Activated CD4-positive, alpha-beta T cell treated with anti-CD3 and anti-CD28 coated beads for 1 hour (primary cell): ENCODE data around the gene PIK3R5.

ENCODE experiments used
- DNase-seq: peaks from one replicate; pipeline ENCODE4 v3.0.0-alpha.2; 2020

The PIK3R5 gene

DNA sequence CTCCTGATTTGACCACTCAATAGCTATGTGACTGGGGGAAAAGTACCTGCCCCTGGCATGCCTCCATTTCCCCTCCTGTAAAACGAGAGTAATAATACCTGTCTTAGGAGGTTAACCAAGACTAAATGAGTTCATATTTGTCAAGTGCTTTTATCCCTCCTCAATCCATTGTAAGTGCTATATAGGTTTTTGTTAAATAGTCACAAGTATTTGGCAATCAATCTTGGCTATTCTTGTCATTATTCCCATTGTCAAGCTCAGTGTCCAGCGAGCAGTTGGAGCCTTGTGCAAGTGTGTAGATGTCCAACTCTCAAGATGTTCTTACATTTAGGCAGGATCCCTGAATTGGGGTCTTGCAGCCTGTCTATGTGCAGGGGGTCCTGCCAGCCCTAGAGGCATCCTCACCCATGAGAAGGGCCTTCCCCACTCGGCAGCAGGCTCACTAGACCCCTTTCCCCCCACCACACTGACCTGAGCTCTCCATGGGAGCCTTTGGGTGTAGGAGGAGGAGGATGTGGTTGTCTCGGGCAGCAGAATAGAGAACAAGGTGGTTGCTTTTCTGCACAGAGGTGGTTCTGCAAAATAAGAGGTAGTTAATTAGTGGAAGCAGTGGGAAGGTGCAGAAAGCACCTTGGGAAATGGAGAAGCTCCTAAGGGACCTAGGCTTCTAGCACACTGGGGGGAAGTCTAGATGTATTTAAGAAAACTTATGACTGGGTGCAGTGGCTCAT, 116.0 kb downstream of the PIK3R5 start:
- no peak for DNase-seq

DNA sequence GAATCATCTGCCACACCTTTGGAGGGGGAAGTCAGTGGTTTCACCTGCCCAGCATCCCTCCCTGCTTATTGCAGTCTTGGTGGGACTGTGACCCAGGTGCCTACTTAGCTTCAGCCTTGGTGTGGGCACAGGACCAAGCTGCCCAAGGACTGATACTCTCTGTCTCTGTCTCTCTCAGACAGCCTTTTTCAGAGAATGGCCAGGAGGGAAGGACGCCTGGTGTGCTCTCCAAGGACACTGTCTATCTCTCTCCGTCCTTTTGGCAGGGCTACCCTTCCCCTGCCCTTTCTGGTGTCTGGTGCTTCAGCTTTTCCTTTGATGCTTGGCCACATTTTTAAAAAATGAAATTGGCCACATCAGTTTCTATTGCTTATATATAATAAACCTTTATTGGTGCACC, 117.6 kb downstream of the PIK3R5 start:
- DNase-seq = no peak

- DNase-seq = no peak
Measured at GRCh38 chr17:8846768-8847211, 118.7 kb downstream of the PIK3R5 start.

DNA sequence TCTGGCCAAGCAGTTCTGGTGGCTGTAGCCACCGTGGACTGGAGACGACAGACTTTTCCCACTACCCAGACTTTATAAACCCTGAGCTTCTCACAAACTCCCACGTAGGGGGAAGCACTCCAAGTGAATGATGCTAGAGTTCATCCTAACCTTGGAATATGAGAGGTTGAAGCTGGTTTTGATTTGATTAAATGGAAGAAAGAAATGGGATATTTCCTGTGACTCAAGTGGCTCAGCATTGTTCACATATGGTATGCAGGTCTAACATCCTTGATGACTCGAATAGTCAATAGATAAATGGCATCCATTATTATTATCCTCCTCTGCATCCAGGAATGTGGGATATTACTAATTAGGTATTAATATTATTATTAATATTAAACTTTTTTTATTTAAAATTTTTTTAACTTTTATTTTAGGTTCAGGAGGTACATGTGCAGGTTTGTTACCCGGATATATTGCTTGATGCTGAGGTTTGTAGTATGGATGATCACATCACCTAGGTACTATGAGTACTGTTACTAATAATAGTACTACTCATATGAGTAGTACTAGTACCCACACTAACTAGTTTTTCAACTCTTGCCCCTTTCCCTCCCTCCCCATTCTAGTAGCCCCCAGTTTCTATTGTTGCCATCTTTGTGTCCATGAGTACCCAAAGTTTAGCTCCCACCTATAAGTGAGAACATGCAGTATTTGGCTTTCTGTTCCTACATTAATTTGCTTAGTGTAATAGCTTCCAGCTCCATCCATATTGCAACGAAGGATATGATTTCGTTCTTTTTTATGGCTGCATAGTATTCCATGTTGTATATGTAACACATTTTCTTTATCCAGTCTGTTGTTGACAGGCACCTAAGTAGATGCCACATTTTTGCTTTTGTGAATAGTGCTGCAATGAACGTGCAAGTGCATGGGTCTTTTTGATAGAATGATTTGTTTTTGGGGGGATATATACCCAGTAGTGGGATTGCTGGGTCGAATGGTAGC, 121.0 kb downstream of the PIK3R5 start:
- DNase-seq = no peak

- DNase-seq = no peak
Measured at GRCh38 chr17:8843344-8843743, 122.2 kb downstream of the PIK3R5 start.

GRCh38 chr17:8841844-8842243, 123.7 kb downstream of the PIK3R5 start:
- no peak for DNase-seq

GRCh38 chr17:8839410-8839935, 126.0 kb downstream of the PIK3R5 start:
- DNase-seq = no peak

DNA sequence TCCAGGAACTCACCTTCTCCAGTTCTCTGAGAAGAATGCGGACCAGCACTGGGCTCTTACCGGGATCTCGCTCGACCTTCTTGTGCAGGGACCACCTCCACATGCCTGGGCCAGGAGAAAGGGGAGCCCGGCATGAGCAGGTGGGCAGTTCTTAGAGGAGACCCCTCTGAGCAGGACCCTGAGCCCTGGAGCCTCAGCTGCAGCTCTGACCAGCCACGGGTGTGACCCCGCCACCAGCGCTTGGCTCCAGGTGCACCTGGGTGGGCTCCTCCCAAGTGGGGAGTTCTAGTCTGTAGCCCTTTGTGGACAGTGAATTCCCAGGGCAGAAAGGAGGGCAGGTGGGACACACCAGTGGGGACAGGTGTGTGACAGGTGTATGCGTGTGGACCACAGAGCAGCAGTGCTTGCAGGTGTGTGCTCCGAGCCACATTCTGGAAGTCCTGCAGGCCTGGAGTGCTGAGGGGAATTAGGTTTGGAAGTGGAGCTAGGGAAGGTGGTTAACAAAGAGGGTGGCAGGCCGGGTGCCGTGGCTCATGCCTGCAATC, 126.9 kb downstream of the PIK3R5 start:
- no peak for DNase-seq

- DNase-seq = no peak
Measured at GRCh38 chr17:8837563-8838075, 127.9 kb downstream of the PIK3R5 start.

- DNase-seq = no peak
Measured at GRCh38 chr17:8836821-8837562, 128.5 kb downstream of the PIK3R5 start.

GRCh38 chr17:8835631-8836364, 129.7 kb downstream of the PIK3R5 start:
- DNase-seq = no peak

DNA sequence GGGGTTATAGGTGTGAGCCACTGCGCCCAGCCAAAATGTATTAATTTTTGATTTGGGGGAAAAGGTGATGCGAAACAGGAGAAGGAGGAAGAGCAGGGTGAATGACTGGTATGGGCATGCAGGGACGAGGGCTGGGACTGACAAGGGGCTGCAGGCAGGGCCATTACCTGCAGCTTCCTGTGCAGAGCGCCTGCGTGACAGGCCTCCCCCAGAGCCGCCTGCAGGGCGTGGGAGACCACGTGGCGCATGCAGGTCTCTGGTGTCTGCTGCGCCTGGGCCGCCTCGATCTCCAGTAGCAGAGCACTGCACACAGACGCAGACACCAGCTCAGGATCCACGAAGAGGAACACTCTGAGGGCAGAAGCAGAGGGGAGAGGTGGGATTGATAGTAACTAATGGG, 130.4 kb downstream of the PIK3R5 start:
- no peak for DNase-seq

DNA sequence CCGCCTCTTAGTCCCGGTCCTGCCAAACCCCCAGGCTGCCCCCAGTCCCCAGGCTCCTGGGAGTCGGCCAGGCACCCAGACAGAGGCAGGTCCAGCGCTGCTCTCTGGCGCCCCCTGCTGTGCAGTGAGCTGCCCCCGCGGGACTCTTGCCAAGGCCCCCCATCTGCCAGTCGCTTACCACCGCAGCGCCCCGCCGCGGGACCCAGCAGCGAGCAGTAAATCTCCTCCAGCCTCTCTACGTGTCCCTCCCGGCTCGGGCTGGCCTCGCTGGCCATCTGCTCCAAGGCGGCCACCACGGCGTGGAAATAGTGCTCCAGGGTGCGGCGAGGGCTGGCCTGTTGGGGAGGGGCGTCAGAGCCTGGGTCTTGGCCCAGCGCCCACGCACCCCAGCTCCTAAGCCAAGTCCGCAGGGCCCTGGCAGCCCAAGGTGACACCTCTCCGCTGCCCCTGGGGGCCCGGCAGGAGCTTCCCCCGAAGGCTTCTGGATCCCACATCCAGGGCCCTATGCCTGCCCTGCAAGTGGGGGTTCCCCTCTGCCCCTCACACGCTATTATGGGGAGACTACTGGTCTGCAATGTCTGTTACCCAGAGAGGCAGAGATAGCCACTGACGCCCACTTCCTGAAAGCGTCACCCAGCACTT, 132.7 kb downstream of the PIK3R5 start:
- DNase-seq = no peak

DNA sequence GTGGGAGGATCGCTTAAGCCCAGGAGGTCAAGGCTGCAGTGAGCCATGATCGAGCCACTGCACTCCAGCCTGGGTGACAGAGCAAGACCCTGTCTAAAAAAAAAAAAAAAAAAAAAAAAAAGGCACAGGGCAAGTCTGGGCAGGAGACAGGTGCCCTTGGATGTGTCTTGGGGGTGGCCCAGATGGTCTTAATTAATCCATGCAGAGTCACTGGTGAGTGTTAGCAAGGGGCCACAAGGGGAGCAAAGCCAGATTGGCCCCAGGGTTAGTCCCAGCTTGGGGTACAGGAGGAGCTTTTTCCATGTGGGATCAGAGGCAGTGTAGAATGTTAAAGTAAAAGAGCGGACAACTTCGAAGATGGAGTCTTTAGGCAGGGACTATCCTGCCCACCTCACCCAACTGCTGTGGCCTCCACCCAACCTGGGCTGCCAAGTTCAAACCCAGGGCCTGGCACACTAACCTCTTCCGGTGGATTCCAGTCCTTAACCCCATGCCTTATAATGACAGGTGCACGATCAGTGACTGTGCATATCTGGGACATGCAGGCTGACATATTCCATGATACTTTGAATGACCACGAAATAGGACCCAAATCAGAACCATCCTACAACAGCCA, 134.2 kb downstream of the PIK3R5 start:
- DNase-seq = no peak

DNA sequence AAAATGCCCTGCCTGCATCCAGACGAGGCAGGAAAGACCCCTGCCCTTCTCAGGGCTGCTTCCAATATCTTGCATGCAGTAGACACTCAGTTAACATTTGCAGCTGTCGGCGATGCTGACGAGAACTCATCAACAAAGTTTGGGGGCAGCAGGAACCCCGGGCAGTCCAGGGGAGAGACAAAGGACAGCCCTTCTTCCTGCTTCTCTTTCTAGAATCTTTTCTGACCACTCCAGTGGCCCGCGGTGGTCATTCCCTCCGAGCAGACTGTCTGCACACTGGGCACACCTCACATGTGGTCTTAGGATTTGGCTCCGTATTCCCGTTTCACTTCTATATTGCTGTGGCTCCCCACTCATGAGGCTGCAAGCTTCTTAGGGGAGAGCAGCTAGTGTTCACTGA, 135.4 kb downstream of the PIK3R5 start:
- no peak for DNase-seq

DNA sequence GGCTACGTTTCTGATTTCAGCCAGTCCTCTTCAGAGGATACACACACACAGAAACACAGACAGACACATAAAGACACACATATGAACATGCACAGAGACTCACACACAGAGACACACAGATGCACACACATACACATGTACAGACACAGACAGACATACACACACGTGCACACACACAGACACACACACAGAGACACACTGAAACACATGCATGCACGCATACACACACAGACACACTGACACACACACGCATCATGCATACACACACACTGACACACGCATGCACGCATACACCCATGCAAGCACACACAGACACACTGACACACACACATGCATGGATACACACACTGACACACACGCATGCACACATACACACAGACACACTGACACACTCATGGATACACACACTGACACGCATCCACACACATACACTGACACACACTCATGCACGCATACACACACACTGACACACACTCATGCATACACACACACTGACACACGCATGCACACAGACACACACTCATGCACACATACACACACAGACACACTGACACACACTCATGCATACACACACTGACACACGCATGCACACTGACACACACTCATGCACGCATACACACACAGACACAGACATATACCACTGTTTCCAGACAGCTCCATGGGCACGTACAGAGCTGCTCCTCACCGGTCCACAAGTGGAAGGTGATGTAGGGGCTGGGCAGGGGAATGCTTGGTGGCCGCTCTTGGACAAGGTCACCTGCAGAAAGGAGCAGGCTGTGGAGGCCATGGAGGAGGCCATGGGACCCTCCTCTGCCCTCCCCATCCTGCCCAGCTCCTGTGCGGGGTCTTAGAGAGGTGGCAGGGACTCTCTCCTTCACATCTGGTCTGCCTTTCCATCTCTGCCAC, 136.2 kb downstream of the PIK3R5 start:
- no peak for DNase-seq
